Thyroid gland (tissue), 4 donors: ENCODE measurements around the gene CAMTA1. TPM values are rescaled to one million over a fixed set of nuclear protein-coding genes. Genes with fewer than 3 reads are reported as not detected.

Experiments used
- DNase-seq, 2 donors: peaks; one replicate each; pipeline ENCODE4 v3.0.0-alpha.2; 2019
- H3K27ac ChIP-seq, 3 donors: fragments of 200-600 bp; sonication (generic); 1 replicate in 2 of 3; 2 replicates in 1 of 3; pipeline ENCODE4 v1.5.1; 2016 to 2019; ENCODE audit warnings: mild to moderate bottlenecking in 1 of 3, moderate library complexity in 1 of 3
- H3K27me3 ChIP-seq: fragments of 200-600 bp; sonication (generic); one replicate; pipeline ENCODE4 v1.5.1; 2019
- H3K36me3 ChIP-seq, 2 donors: fragments of 200-600 bp; sonication (generic); one replicate each; pipeline ENCODE4 v1.5.1; 2016 to 2019
- H3K4me1 ChIP-seq, 2 donors: fragments of 200-600 bp; sonication (generic); one replicate each; pipeline ENCODE4 v1.5.1; 2017 to 2019
- H3K4me3 ChIP-seq, 3 donors: fragments of 200-600 bp; sonication (generic); replicated peaks in 1 of 3; 1 replicate in 2 of 3; 2 replicates in 1 of 3; pipeline ENCODE4 v1.5.1; 2016; ENCODE audit warnings: mild to moderate bottlenecking in 1 of 3
- H3K9me3 ChIP-seq: fragments of 200-600 bp; sonication (generic); one replicate; pipeline ENCODE4 v1.5.1; 2017
- CTCF ChIP-seq, 6 experiments: fragments of 200-600 bp in 3 of 6; fragments of 450-650 bp in 3 of 6; sonication (generic) in 3 of 6; IDR thresholded peaks; one replicate each; pipeline ENCODE4 v1.5.1; 2016 to 2019; ENCODE audit warnings: antibody characterized with exemption in 6 of 6, mild to moderate bottlenecking in 2 of 6, inconsistent platforms in 1 of 6, moderate library complexity in 1 of 6
- POLR2A ChIP-seq, 2 donors: fragments of 450-650 bp; IDR thresholded peaks; one replicate each; pipeline ENCODE4 v1.6.1; 2017; ENCODE audit warnings: antibody characterized with exemption in 2 of 2, mild to moderate bottlenecking in 2 of 2, moderate library complexity in 1 of 2
- WGBS, 2 donors: methylation state at CpG; one replicate each; pipeline ENCODE4 v1.1.5; 2017; 5-methylcytosine and 5-hydroxymethylcytosine counted together
- intact Hi-C: fragments of 100-400 bp; cut with DNase I; formaldehyde crosslinking; loops from one replicate; pipeline ENCODE4 v1.15.1; 2023
- total RNA-seq, 4 donors: library from RNA; depleted of rRNA; stranded (reverse); fragments of >200 nt; gene quantifications; one replicate each; pipeline ENCODE4 v1.2.3, GENCODE V29; 2016

CAMTA1 gene
- total RNA-seq, 4 donors from 2014 or later, result 63.9 to 124 (median 101) TPM

DNA sequence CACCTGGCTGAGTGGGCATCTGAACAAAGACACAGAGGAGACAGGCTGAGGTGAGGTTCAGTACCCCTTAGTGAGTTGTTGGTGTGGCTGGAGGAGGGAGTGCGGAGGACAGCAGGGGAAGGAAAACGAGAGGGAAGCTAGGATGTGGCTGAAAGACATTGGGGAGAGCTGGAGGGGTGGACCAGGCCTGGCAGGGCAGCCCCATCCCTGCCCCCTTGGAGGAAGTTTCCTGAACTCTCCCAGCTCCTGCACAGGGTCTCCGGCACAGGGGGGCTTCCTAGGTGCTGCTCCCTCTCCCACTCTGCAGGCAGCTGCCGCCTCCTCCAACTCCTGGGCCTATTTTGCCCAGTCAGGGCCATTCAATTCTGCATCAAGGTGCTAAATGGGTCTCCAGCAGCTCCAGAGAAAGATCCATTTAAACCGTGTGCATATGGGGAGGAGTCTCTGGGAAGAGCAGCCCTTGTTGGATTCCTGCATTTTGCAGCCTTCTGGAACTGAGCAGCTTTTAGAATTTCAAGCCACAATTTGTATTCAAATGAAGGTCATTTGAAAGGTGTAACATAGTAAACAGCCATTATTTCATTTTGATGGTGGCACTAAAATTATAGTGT is 193.9 kb downstream of the CAMTA1 start:
- Histone ChIP-seq H3K9me3 (no peaks in the 10 kb centered on the region), H3K27me3 (no peaks in the 10 kb centered on the region), H3K4me1 (no peaks in the 10 kb centered on the region), H3K27ac (no peak overlapping the region), H3K4me3 (no peak overlapping the region), H3K36me3 (no peaks in the 10 kb centered on the region)
- no peak for DNase-seq
- 47 to 68% methylated on average over 5 of the region's 5 CpGs for WGBS, 2 donors
- intact Hi-C loops, result no loop called here
- TF ChIP-seq POLR2A (IDR thresholded peaks at IDR 0.05) (no peak), CTCF (IDR thresholded peaks at IDR 0.05) (no peak)

GRCh38 chr1:6981595-6981994 is 196.3 kb downstream of the CAMTA1 start:
- Histone ChIP-seq H3K4me3 (no peak overlapping the region), H3K27me3 (no peaks in the 10 kb centered on the region), H3K4me1 (no peaks in the 10 kb centered on the region), H3K9me3 (no peaks in the 10 kb centered on the region), H3K36me3 (no peaks in the 10 kb centered on the region), H3K27ac (no peak overlapping the region)
- TF ChIP-seq POLR2A (IDR thresholded peaks at IDR 0.05) (no peak), CTCF (IDR thresholded peaks at IDR 0.05) (no peak)
- intact Hi-C loops, result no loop called here
- DNase-seq, result no peak

GRCh38 chr1:6982443-6982842 is 197.2 kb downstream of the CAMTA1 start:
- WGBS, 2 donors, result 76 to 83% methylated on average over 8 of the region's 9 CpGs
- Histone ChIP-seq H3K9me3 (no peaks in the 10 kb centered on the region), H3K36me3 (no peaks in the 10 kb centered on the region), H3K27me3 (no peaks in the 10 kb centered on the region), H3K4me3 (no peak overlapping the region), H3K4me1 (no peaks in the 10 kb centered on the region), H3K27ac (no peak overlapping the region)
- DNase-seq, result no peak
- intact Hi-C loops, result no loop called here
- no peak for TF ChIP-seq POLR2A (IDR thresholded peaks at IDR 0.05)
- no peak for TF ChIP-seq CTCF (IDR thresholded peaks at IDR 0.05)

- no peak overlapping the region for H3K27ac ChIP-seq
- TF ChIP-seq POLR2A (IDR thresholded peaks at IDR 0.05) (no peak), CTCF (IDR thresholded peaks at IDR 0.05) (no peak)
- DNase-seq, result no peak
- H3K4me1 ChIP-seq, result no peaks in the 10 kb centered on the region
- no peaks in the 10 kb centered on the region for H3K36me3 ChIP-seq
- WGBS, 2 donors, result 97 to 100% methylated on average over 1 to 2 of the region's 2 CpGs
- intact Hi-C loops, result no loop called here
- no peak overlapping the region for H3K4me3 ChIP-seq
- H3K27me3 ChIP-seq, result no peaks in the 10 kb centered on the region
- H3K9me3 ChIP-seq, result no peaks in the 10 kb centered on the region
These were observed 197.6 kb downstream of the CAMTA1 start for GRCh38 chr1:6982860-6983259.

- H3K9me3 ChIP-seq, result no peaks in the 10 kb centered on the region
- DNase-seq, result no peak
- WGBS, 2 donors, result 78 to 82% methylated on average over 14 of the region's 14 CpGs
- H3K4me3 ChIP-seq, result no peak overlapping the region
- H3K27me3 ChIP-seq, result no peaks in the 10 kb centered on the region
- intact Hi-C loops, result no loop called here
- H3K36me3 ChIP-seq, result no peaks in the 10 kb centered on the region
- H3K4me1 ChIP-seq, result no peaks in the 10 kb centered on the region
- H3K27ac ChIP-seq, result no peak overlapping the region
- no peak for TF ChIP-seq CTCF (IDR thresholded peaks at IDR 0.05)
- TF ChIP-seq POLR2A (IDR thresholded peaks at IDR 0.05), result no peak
These were observed 199.3 kb downstream of the CAMTA1 start for GRCh38 chr1:6984536-6984935.
